ENCODE data around the gene LEPR. TPM values are rescaled to one million over a fixed set of nuclear protein-coding genes. Genes with fewer than 3 reads are reported as not detected.
"Not testable (repeated sequence)": the region's sequence is repeated elsewhere in the genome, so short reads cannot be mapped to it uniquely, and the experiment has no call there.

LEPR gene, protein sequence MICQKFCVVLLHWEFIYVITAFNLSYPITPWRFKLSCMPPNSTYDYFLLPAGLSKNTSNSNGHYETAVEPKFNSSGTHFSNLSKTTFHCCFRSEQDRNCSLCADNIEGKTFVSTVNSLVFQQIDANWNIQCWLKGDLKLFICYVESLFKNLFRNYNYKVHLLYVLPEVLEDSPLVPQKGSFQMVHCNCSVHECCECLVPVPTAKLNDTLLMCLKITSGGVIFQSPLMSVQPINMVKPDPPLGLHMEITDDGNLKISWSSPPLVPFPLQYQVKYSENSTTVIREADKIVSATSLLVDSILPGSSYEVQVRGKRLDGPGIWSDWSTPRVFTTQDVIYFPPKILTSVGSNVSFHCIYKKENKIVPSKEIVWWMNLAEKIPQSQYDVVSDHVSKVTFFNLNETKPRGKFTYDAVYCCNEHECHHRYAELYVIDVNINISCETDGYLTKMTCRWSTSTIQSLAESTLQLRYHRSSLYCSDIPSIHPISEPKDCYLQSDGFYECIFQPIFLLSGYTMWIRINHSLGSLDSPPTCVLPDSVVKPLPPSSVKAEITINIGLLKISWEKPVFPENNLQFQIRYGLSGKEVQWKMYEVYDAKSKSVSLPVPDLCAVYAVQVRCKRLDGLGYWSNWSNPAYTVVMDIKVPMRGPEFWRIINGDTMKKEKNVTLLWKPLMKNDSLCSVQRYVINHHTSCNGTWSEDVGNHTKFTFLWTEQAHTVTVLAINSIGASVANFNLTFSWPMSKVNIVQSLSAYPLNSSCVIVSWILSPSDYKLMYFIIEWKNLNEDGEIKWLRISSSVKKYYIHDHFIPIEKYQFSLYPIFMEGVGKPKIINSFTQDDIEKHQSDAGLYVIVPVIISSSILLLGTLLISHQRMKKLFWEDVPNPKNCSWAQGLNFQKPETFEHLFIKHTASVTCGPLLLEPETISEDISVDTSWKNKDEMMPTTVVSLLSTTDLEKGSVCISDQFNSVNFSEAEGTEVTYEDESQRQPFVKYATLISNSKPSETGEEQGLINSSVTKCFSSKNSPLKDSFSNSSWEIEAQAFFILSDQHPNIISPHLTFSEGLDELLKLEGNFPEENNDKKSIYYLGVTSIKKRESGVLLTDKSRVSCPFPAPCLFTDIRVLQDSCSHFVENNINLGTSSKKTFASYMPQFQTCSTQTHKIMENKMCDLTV
- total RNA-seq = 10 to 100 TPM; 10.3 to 43.3 (median 21.5) TPM

DNA sequence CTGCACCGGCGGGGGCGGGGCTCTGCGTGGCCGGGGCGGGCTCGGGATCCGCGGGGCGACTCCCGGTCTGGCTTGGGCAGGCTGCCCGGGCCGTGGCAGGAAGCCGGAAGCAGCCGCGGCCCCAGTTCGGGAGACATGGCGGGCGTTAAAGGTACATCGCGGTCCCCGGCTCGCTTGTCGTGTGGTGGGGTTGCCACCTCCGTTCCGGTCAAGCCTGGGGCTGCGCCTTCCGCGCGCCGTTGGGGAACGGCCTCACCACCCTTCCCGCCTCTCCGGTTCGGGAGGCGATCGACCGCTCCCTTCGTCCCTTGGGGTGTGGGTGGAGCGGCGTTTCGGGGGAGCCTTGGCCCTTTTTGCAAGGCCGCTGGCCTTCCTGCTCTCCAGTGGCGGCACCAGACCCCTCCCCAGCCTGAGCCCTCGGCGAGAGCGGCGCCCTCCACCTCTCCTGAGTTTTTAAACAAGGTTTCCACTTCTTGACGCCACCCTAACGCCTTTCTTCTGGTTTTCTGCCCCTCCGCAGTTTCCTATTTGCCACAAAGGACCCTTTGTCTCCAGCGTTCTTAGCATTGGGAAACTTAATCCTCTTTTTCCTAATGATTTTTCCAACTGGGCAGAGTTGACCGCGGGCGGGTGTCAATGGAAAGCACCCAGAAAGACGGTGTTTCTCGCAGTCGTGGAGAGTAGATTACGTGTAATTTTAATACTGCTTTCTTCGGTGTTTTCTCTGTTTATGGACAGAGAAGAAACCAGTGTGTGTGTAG lies at the start of gene LEPR, which contains the start of gene LEPROT:
Gene LEPR (plus strand): TSS at position 79 of the 761 bp plus-strand sequence. CDS start 144,898 bp downstream, outside the sequence.
Gene LEPROT (plus strand): TSS at position 79 of the 761 bp plus-strand sequence. CDS start 57 bp downstream, at position 136.
- ATAC-seq (ENCODE audit: low FRiP score) (peak; percentile 19), DNase-seq (ENCODE audit: low spot score) (no peak)
- TF ChIP-seq, protein P1, sequence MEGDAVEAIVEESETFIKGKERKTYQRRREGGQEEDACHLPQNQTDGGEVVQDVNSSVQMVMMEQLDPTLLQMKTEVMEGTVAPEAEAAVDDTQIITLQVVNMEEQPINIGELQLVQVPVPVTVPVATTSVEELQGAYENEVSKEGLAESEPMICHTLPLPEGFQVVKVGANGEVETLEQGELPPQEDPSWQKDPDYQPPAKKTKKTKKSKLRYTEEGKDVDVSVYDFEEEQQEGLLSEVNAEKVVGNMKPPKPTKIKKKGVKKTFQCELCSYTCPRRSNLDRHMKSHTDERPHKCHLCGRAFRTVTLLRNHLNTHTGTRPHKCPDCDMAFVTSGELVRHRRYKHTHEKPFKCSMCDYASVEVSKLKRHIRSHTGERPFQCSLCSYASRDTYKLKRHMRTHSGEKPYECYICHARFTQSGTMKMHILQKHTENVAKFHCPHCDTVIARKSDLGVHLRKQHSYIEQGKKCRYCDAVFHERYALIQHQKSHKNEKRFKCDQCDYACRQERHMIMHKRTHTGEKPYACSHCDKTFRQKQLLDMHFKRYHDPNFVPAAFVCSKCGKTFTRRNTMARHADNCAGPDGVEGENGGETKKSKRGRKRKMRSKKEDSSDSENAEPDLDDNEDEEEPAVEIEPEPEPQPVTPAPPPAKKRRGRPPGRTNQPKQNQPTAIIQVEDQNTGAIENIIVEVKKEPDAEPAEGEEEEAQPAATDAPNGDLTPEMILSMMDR (IDR thresholded peaks at IDR 0.05) = no peak

DNA sequence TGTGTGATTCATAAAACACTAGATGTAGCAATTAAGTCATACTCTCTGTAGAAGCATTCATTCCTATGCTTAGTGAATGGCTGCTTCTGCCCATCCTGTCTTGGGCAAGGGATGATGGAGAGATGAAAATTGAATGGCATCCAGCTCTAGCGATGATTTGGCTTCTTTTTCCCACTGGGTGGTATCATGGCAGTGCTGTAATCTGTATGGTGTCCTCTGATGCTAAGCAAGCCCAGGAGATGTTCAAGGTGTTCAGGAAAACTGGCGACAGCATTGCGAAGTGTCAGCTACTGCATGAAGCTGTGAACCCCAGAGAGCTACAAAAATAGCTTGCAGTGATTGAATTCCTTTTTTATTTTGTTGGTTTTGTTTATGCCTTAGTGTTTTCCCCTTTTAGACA lies 48.9 kb upstream of the LEPR start:
- ATAC-seq (ENCODE audit: low FRiP score) = no peak
- TF ChIP-seq, protein P1 (IDR thresholded peaks at IDR 0.05) = no peak
- no peak for DNase-seq (ENCODE audit: low spot score)

DNA sequence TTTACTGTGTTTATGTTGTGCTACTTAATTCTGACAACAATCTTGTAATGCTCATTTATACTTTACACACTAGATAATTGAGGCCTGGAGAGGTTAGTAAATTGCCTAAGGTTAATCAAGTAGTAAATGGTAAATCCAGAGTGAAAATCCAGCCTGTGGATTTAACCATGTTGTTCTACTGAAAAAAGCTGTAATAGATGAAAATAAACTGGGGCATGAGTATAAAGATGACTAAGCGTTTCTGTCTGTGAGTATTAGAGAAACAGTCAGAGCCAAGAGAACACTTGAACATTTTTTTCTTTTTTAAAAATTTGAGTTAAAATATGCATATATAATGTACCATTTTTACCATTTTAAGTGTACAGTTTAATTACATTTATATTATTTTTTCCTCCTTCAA lies 47.9 kb upstream of the LEPR start:
- no peak for ATAC-seq (ENCODE audit: low FRiP score)
- TF ChIP-seq, protein P1 (IDR thresholded peaks at IDR 0.05) = no peak
- no peak for DNase-seq (ENCODE audit: low spot score)

DNA sequence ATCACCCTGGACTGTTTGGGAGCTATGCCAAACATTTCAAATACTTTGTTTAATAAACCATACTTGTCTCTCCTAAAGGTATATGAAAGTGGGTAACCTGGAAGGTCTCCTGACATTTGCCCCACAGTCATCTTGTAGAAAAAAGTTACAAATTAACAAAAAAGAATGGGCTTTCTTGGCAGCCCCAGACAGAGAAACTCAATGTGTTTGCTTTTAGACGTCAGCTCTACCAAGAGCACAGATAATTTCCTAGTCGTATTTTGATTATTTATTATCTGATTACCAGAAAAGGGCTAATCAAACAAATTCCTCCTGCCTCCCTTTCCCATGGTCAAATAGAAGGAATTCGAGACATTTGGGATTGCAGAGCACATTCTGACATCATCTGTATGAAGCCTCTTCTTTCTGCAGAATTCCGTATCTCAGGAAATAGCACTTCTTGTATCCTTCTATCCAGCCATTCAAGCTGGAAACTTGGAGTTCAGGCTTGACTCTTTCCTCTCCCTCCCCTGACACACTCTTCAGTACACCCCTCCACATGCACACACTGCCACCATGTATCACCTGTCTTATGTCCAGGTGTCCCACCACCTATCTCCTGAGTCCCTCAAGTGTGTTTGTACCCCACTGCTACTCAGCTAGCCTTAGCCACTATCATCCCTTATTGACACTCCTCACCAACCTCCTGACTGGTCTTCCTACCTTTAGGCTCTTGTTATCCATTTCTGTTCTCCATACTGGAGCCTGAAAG lies 42.8 kb upstream of the LEPR start:
- ATAC-seq (ENCODE audit: low FRiP score) (no peak), DNase-seq (ENCODE audit: low spot score) (no peak)
- TF ChIP-seq, protein P1 (IDR thresholded peaks at IDR 0.05) = no peak

DNA sequence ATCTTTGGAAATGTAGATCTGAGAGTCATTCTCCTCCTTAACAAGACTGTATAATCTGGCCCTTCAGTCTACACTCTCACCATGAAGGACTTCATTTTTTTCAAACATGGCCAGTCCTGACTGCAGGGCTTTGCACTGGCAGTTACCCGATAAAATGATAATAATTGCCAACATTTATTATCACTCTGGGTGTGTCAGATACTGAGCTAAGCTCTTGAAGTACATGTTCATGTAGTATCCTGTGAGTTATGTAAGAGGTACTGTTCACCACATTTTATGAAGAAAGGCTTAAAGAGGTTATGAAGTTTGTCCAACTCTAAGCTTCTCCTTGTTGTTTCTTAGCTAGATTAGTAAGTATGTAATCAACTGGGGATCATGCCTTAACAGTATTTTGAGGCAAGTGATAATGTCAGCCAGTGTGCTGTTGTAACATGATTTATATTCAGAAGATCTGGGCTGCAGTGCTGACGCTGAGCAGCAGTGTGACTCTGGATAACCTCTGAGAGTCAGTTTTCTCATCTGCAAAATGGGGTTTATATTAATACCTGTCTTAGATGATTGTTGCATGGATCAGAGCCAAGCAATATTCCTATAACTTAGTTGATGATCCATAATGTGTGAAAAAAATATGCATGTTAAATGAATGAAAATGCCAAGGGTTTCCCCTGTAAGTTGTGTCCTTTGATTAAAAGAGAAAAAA lies 42.1 kb upstream of the LEPR start:
- no peak for DNase-seq (ENCODE audit: low spot score)
- TF ChIP-seq, protein P1 (IDR thresholded peaks at IDR 0.05) = no peak
- ATAC-seq (ENCODE audit: low FRiP score) = no peak

DNA sequence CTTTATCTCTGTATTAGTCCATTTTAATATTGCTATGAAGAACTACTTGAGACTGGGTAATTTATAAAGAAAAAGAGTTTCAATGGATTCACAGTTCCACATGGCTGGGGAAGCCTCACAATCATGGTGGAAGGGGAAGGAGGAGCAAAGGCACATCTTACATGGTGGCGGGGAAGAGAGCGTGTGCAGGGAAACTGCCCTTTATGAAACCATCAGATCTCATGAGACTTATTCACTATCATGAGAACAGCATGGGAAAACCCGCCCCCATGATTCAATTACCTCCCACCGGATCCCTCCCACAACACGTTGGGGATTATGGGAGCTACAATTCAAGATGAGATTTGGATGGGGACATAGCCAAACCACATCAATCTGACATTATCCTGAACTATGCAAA lies 36.0 kb upstream of the LEPR start:
- ATAC-seq (ENCODE audit: low FRiP score); DNase-seq (ENCODE audit: low spot score): not testable (repeated sequence)

All from omental fat pad (tissue), 4 donors.